Body of pancreas (tissue), 4 donors: ENCODE results near the gene FYCO1. TPM values are rescaled to one million over a fixed set of nuclear protein-coding genes. Genes with fewer than 3 reads are reported as not detected.

ENCODE experiments used
- ATAC-seq: fragments of 150-250 bp; one replicate; pipeline ENCODE4 v1.9.1; 2016
- DNase-seq, 4 donors: peaks; one replicate each; pipeline ENCODE4 v3.0.0-alpha.2; 2019
- H3K27ac ChIP-seq, 4 donors: fragments of 200-600 bp; sonication (generic); 1 replicate in 3 of 4; 2 replicates in 1 of 4; pipeline versions ENCODE4 v1.5.1 to v1.6.1; 2016 to 2019; ENCODE audit warnings: mild to moderate bottlenecking in 1 of 4, mixed read lengths in 1 of 4, moderate library complexity in 1 of 4
- H3K27me3 ChIP-seq, 2 donors: fragments of 200-600 bp; sonication (generic); one replicate each; pipeline ENCODE4 v1.6.0; 2016; ENCODE audit warnings: mild to moderate bottlenecking in 1 of 2
- H3K36me3 ChIP-seq, 2 donors: fragments of 200-600 bp; sonication (generic); replicated peaks in 1 of 2; 2 replicates each; pipeline ENCODE4 v1.5.1; 2016; ENCODE audit warnings: low read depth in 2 of 2; ENCODE audit not compliant: insufficient read depth in 1 of 2
- H3K4me1 ChIP-seq: fragments of 200-600 bp; sonication (generic); one replicate; pipeline ENCODE4 v1.6.0; 2016
- H3K4me3 ChIP-seq, 2 donors: fragments of 200-600 bp; sonication (generic); 1 replicate in 1 of 2; 2 replicates in 1 of 2; pipeline ENCODE4 v1.5.1; 2016 to 2019
- H3K9me3 ChIP-seq, 3 donors: fragments of 200-600 bp; sonication (generic); 1 replicate in 2 of 3; 2 replicates in 1 of 3; pipeline ENCODE4 v1.5.1; 2016
- POLR2A ChIP-seq, 3 donors: fragments of 450-650 bp; IDR thresholded peaks; one replicate each; pipeline ENCODE4 v1.6.1; 2016; ENCODE audit warnings: antibody characterized with exemption in 3 of 3, mild to moderate bottlenecking in 2 of 3
- WGBS, 2 donors: methylation state at CpG; one replicate each; pipeline ENCODE4 v1.1.5; 2017; 5-methylcytosine and 5-hydroxymethylcytosine counted together
- intact Hi-C: fragments of 100-400 bp; cut with DNase I; formaldehyde crosslinking; loops from one replicate; pipeline ENCODE4 v1.15.1; 2023
- total RNA-seq, 2 donors: library from RNA; depleted of rRNA; stranded (reverse); fragments of >200 nt; gene quantifications; one replicate each; pipeline ENCODE4 v1.1.0, GENCODE V29; 2016
- TF ChIP-seq, protein P1 (sequence below), 7 experiments: fragments of 450-650 bp in 4 of 7; fragments of 200-600 bp in 3 of 7; sonication (generic) in 3 of 7; IDR thresholded peaks; one replicate each; pipeline ENCODE4 v1.5.1; 2016 to 2019; ENCODE audit warnings: antibody characterized with exemption in 7 of 7

FYCO1 gene
- total RNA-seq, 2 donors from 2014 or later: 20.0 to 25.4 TPM

- TF ChIP-seq, protein P1, sequence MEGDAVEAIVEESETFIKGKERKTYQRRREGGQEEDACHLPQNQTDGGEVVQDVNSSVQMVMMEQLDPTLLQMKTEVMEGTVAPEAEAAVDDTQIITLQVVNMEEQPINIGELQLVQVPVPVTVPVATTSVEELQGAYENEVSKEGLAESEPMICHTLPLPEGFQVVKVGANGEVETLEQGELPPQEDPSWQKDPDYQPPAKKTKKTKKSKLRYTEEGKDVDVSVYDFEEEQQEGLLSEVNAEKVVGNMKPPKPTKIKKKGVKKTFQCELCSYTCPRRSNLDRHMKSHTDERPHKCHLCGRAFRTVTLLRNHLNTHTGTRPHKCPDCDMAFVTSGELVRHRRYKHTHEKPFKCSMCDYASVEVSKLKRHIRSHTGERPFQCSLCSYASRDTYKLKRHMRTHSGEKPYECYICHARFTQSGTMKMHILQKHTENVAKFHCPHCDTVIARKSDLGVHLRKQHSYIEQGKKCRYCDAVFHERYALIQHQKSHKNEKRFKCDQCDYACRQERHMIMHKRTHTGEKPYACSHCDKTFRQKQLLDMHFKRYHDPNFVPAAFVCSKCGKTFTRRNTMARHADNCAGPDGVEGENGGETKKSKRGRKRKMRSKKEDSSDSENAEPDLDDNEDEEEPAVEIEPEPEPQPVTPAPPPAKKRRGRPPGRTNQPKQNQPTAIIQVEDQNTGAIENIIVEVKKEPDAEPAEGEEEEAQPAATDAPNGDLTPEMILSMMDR (IDR thresholded peaks at IDR 0.05): no peak
- TF ChIP-seq POLR2A (IDR thresholded peaks at IDR 0.05): no peak
- H3K27ac ChIP-seq: no peak overlapping the region
- ATAC-seq (no peak), DNase-seq (no peak)
- H3K9me3 ChIP-seq: no peaks in the 10 kb centered on the region
- no peaks in the 10 kb centered on the region for H3K27me3 ChIP-seq
- intact Hi-C loops: no loop called here
- WGBS, 2 donors: 84 to 87% methylated on average over 4 of the region's 4 CpGs
- no peaks in the 10 kb centered on the region for H3K4me1 ChIP-seq
- H3K4me3 ChIP-seq: no peak overlapping the region
- peaks cover 14 to 48% of the 10 kb centered on the region in 2 donors for H3K36me3 ChIP-seq
Observed at GRCh38 chr3:45953536-45953935, 42.1 kb downstream of the FYCO1 start.

DNA sequence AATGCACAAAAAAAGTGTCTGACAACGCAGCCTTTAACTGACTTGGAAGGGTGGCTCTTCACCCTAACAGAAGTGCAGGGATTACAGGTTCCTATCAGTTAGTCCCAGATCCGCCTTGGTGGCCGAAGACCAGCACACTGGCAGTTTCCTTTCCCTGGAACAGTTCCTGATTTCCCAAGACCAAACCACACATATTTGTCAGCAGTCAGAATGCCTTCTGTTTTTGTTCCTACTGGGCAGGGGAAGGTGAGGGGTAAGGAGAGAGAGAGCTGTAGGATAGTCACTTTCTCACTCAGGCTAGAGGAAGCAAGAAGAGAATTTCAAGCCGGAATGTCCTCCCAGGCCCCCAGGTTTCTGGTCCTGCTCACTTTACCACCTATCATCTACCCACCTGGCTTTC is 43.2 kb downstream of the FYCO1 start:
- intact Hi-C loops: no loop called here

GRCh38 chr3:45951946-45952345 is 43.7 kb downstream of the FYCO1 start:
- Histone ChIP-seq H3K27ac (no peak overlapping the region), H3K27me3 (no peaks in the 10 kb centered on the region), H3K36me3 (peaks cover 8 to 44% of the 10 kb centered on the region in 2 donors), H3K4me1 (no peaks in the 10 kb centered on the region), H3K4me3 (no peak overlapping the region), H3K9me3 (no peaks in the 10 kb centered on the region)
- intact Hi-C loops: no loop called here
- no peak for TF ChIP-seq POLR2A (IDR thresholded peaks at IDR 0.05)
- TF ChIP-seq, protein P1 (IDR thresholded peaks at IDR 0.05): no peak
- WGBS, 2 donors: 81 to 86% methylated on average over 6 of the region's 6 CpGs
- ATAC-seq: no peak
- no peak for DNase-seq

More for the DNA sequence above, 43.2 kb downstream of the FYCO1 start:
- TF ChIP-seq, protein P1 (IDR thresholded peaks at IDR 0.05): no peak
- TF ChIP-seq POLR2A (IDR thresholded peaks at IDR 0.05): no peak
- 77 to 95% methylated on average over 4 of the region's 4 CpGs for WGBS, 2 donors
- ATAC-seq: no peak
- H3K9me3 ChIP-seq: no peaks in the 10 kb centered on the region
- no peak for DNase-seq
- no peak overlapping the region for H3K27ac ChIP-seq
- no peak overlapping the region for H3K4me3 ChIP-seq
- peaks cover 8 to 42% of the 10 kb centered on the region in 2 donors for H3K36me3 ChIP-seq
- no peaks in the 10 kb centered on the region for H3K4me1 ChIP-seq
- no peaks in the 10 kb centered on the region for H3K27me3 ChIP-seq

- ATAC-seq: no peak
- WGBS, 2 donors: 84 to 92% methylated on average over 6 of the region's 6 CpGs
Observed at GRCh38 chr3:45950686-45951600, 44.7 kb downstream of the FYCO1 start.

More at GRCh38 chr3:45950686-45951600, 44.7 kb downstream of the FYCO1 start:
- peak in 1 of 4 donors; percentile 27 for DNase-seq
- Histone ChIP-seq H3K36me3 (peaks cover 8 to 51% of the 10 kb centered on the region in 2 donors), H3K27me3 (no peaks in the 10 kb centered on the region), H3K27ac (no peak overlapping the region), H3K4me1 (no peaks in the 10 kb centered on the region), H3K4me3 (no peak overlapping the region), H3K9me3 (no peaks in the 10 kb centered on the region)
- no peak for TF ChIP-seq POLR2A (IDR thresholded peaks at IDR 0.05)
- TF ChIP-seq, protein P1 (IDR thresholded peaks at IDR 0.05): no peak
- intact Hi-C loops: no loop called here
